ENCODE measurements around the gene PSG6.
"Not testable (repeated sequence)": the region's sequence is repeated elsewhere in the genome, so short reads cannot be mapped to it uniquely, and the experiment has no call there.

The PSG6 gene

GRCh38 chr19:42917634-42918033 lies at the start of gene PSG6:
TSS of gene PSG6 (minus strand) at chr19:42917894. CDS start at chr19:42917792, 102 bp downstream.
- not testable (repeated sequence) for DNase-seq (ENCODE audit: low read depth, low spot score)

- DNase-seq (ENCODE audit: low read depth, low spot score): no peak
These were observed 47.5 kb upstream of the PSG6 start for GRCh38 chr19:42965176-42965575.

GRCh38 chr19:42961119-42961518 lies 43.4 kb upstream of the PSG6 start:
- DNase-seq (ENCODE audit: low read depth, low spot score): no peak

- DNase-seq (ENCODE audit: low read depth, low spot score): not testable (repeated sequence)
These were observed 34.4 kb upstream of the PSG6 start for GRCh38 chr19:42952126-42952525.

GRCh38 chr19:42951476-42951875 lies 33.8 kb upstream of the PSG6 start:
- not testable (repeated sequence) for DNase-seq (ENCODE audit: low read depth, low spot score)

- DNase-seq (ENCODE audit: low read depth, low spot score): no peak
These were observed 24.6 kb upstream of the PSG6 start for GRCh38 chr19:42942187-42942789.

- not testable (repeated sequence) for DNase-seq (ENCODE audit: low read depth, low spot score)
These were observed 19.4 kb upstream of the PSG6 start, which contains the start of gene PSG7 for GRCh38 chr19:42937107-42937506. TSS of gene PSG7 (minus strand) at chr19:42937207. CDS start at chr19:42937076, 131 bp downstream.

- DNase-seq (ENCODE audit: low read depth, low spot score): not testable (repeated sequence)
These were observed 17.0 kb upstream of the PSG6 start for GRCh38 chr19:42934726-42935125.

GRCh38 chr19:42934183-42934582 lies 16.5 kb upstream of the PSG6 start:
- DNase-seq (ENCODE audit: low read depth, low spot score): not testable (repeated sequence)

- not testable (repeated sequence) for DNase-seq (ENCODE audit: low read depth, low spot score)
These were observed 15.7 kb upstream of the PSG6 start for GRCh38 chr19:42933412-42933811.

GRCh38 chr19:42932485-42933101 lies 14.9 kb upstream of the PSG6 start:
- DNase-seq (ENCODE audit: low read depth, low spot score): peak; percentile 7

- not testable (repeated sequence) for DNase-seq (ENCODE audit: low read depth, low spot score)
These were observed 12.5 kb upstream of the PSG6 start for GRCh38 chr19:42930214-42930613.

- DNase-seq (ENCODE audit: low read depth, low spot score): no peak
These were observed 11.2 kb upstream of the PSG6 start for GRCh38 chr19:42928896-42929295.

GRCh38 chr19:42926781-42927180 lies 9.1 kb upstream of the PSG6 start:
- no peak for DNase-seq (ENCODE audit: low read depth, low spot score)

- not testable (repeated sequence) for DNase-seq (ENCODE audit: low read depth, low spot score)
These were observed 5.4 kb upstream of the PSG6 start for GRCh38 chr19:42923106-42923505.

GRCh38 chr19:42920971-42921370 lies 3.3 kb upstream of the PSG6 start:
- not testable (repeated sequence) for DNase-seq (ENCODE audit: low read depth, low spot score)

- no peak for DNase-seq (ENCODE audit: low read depth, low spot score)
These were observed 2.0 kb upstream of the PSG6 start for GRCh38 chr19:42919757-42920079.

- not testable (repeated sequence) for DNase-seq (ENCODE audit: low read depth, low spot score)
These were observed 1.5 kb upstream of the PSG6 start for GRCh38 chr19:42919070-42919756.

GRCh38 chr19:42918377-42919069 lies 829 bp upstream of the PSG6 start:
- DNase-seq (ENCODE audit: low read depth, low spot score): not testable (repeated sequence)

- DNase-seq (ENCODE audit: low read depth, low spot score): not testable (repeated sequence)
These were observed 763 bp downstream of the PSG6 start for GRCh38 chr19:42916931-42917330.

- not testable (repeated sequence) for DNase-seq (ENCODE audit: low read depth, low spot score)
These were observed 4.2 kb downstream of the PSG6 start for GRCh38 chr19:42913516-42913915.

- not testable (repeated sequence) for DNase-seq (ENCODE audit: low read depth, low spot score)
These were observed 4.8 kb downstream of the PSG6 start for GRCh38 chr19:42912941-42913340.

Measured in brain pericyte (primary cell).